ENCODE data around the gene MUCL1. TPM values are rescaled to one million over a fixed set of nuclear protein-coding genes. Genes with fewer than 3 reads are reported as not detected.

Gene MUCL1
- total and polyA plus RNA-seq, 8 donors, result 1.8 TPM; not detected in 7

DNA sequence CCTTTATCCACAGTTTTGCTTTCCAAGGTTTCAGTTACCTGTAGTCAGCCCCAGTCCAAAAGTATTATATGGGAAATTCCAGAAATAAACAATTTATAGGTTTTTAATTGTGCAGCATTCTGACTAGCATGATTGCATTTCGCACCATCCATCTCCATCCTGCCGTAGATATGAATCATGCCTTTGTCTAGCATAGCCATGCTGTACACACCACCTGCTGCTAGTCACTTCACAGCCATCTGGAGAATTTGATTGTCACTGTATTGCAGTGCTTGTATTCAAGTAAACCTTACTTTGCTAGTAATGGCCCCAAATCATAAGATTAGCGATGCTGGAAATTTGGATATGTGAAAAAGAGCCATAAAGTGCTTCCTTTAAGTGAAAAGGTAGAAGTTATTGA, 36.0 kb downstream of the MUCL1 start:
- TF ChIP-seq, protein P1, sequence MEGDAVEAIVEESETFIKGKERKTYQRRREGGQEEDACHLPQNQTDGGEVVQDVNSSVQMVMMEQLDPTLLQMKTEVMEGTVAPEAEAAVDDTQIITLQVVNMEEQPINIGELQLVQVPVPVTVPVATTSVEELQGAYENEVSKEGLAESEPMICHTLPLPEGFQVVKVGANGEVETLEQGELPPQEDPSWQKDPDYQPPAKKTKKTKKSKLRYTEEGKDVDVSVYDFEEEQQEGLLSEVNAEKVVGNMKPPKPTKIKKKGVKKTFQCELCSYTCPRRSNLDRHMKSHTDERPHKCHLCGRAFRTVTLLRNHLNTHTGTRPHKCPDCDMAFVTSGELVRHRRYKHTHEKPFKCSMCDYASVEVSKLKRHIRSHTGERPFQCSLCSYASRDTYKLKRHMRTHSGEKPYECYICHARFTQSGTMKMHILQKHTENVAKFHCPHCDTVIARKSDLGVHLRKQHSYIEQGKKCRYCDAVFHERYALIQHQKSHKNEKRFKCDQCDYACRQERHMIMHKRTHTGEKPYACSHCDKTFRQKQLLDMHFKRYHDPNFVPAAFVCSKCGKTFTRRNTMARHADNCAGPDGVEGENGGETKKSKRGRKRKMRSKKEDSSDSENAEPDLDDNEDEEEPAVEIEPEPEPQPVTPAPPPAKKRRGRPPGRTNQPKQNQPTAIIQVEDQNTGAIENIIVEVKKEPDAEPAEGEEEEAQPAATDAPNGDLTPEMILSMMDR (IDR thresholded peaks at IDR 0.05), result no peak
- intact Hi-C loops (cut with DNase I), result no loop called here
- DNase-seq, result no peak
- no peaks in the 10 kb centered on the region for H3K27me3 ChIP-seq
- no peaks in the 10 kb centered on the region for H3K36me3 ChIP-seq
- no peaks in the 10 kb centered on the region for H3K9me3 ChIP-seq
- ATAC-seq, result no peak
- no peaks in the 10 kb centered on the region for H3K4me1 ChIP-seq
- H3K27ac ChIP-seq, result no peak overlapping the region
- H3K4me3 ChIP-seq, result no peak overlapping the region

DNA sequence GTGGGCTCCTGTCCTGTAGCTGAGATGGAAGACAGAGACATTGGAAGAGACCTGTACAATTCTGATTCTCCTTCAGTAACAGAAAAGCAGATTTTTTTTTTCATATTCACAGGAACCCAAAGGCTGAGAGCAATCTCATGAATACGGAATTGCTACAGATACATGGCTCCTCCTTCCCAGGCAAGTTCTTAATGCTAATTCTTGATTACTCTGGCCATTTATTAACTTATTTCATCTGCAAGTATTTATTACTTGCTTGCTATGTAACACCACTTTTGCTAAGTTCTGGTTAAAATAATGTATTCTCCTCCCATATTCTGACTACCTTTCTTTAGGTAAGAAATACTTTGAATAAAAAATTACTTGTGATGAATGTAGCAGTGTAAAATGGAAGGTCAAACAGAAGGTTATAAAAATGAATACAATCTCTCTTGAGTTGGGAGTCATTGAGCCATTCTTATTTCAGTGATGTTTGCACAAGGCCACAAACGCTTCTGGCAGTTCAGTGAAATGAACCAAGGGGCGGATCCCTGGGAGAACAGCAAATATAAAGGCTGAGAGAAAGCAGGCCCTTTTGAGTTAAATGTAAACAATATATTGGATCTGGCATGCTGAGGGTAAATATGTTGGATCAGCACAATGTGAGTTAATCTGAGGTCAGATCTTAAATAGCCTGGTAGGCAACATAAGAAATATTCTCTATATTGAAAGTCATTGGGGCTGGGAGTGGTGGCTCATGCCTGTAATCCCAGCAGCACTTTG, 37.6 kb downstream of the MUCL1 start:
- peak overlapping the region; percentile 13 to 34 for H3K27ac ChIP-seq

More for the DNA sequence above, 37.6 kb downstream of the MUCL1 start:
- intact Hi-C loops (cut with DNase I), result no loop called here
- DNase-seq, result peak in 3 of 4 donors; percentile 15 to 65 (median 38)
- Histone ChIP-seq H3K36me3 (no peaks in the 10 kb centered on the region), H3K4me1 (no peaks in the 10 kb centered on the region), H3K9me3 (no peaks in the 10 kb centered on the region), H3K27me3 (no peaks in the 10 kb centered on the region), H3K4me3 (no peak overlapping the region)
- TF ChIP-seq, protein P1 (IDR thresholded peaks at IDR 0.05), result no peak
- ATAC-seq, result peak; percentile 97

Other genes starting within 250 kb of the MUCL1 start
- gene LACRT, start 219.6 kb upstream of the MUCL1 start, total RNA-seq, result not detected
- not detected for gene LACRT, start 219.6 kb upstream of the MUCL1 start, polyA plus RNA-seq (ENCODE audit: insufficient read length in 6 of 6)
- gene DCD, start 206.2 kb upstream of the MUCL1 start, total RNA-seq, result not detected
- gene DCD, start 206.2 kb upstream of the MUCL1 start, polyA plus RNA-seq (ENCODE audit: insufficient read length in 6 of 6), result not detected
- 1 to 10 TPM; 1.2 to 3.2 TPM for gene TESPA1, start 130.2 kb downstream of the MUCL1 start, total RNA-seq
- gene TESPA1, start 130.2 kb downstream of the MUCL1 start, polyA plus RNA-seq (ENCODE audit: insufficient read length in 6 of 6), result 1 to 10 TPM in 3 of 6 donors, under 1 TPM in 3; 0.67 to 1.5 (median 1.0) TPM
- gene NEUROD4, start 165.5 kb downstream of the MUCL1 start, total RNA-seq, result not detected
- under 1 TPM in 2 of 6 donors, not detected in 4; 0.04 TPM for gene NEUROD4, start 165.5 kb downstream of the MUCL1 start, polyA plus RNA-seq (ENCODE audit: insufficient read length in 6 of 6)